ENCODE measurements around the gene ABCA7.
A peak's percentile ranks its signal among the peaks of the same experiment; 100 is the strongest.
"Not testable (repeated sequence)": the region's sequence is repeated elsewhere in the genome, so short reads cannot be mapped to it uniquely, and the experiment has no call there.

Gene ABCA7

DNA sequence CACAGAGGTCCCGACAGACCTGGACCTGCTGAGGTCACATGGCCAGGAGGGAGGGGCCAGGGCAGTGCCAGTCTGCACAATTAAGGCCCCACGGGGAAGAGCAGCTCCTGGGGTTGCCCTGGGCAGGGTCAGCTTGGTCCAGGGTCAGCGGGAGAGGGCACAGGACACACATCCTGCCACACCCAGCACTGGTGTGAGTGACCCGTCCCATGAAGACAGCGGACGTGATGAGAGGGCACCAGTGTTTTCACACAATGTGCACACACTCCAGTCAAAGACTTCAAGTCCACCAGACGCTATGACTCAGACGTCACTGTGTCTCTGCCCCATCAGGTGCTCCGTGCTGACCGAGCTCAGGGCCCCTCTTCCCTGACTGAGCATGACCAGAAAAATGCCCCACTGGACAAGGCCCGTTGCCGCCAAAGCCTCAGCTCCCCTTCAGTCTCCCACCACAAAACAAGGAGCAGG lies 23.2 kb upstream of the ABCA7 start:
- DNase-seq (ENCODE audit: low read depth in 2 of 2), result no peak

- DNase-seq (ENCODE audit: low read depth in 2 of 2), result no peak
Measured at GRCh38 chr19:1017115-1017905, 22.6 kb upstream of the ABCA7 start.

DNA sequence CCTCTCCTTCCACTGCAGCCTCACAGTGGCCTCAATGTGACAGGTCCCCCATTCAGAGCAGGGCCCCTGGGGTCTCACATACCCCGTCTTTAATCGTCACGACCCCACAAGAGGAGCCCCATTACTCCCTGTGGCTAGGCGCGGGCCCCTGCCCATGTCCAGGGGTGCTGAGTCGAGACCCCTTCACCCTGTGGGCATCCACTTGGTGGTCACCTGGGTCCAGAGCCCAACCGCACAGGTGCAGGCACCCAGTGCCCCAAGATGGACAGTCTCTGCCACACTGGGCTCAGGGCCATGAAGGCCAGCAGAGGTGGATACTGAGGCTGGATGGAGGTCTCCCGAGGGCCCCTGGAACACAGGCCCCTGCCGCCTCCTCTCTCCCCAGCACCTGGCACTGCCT lies 22.0 kb upstream of the ABCA7 start:
- no peak for DNase-seq (ENCODE audit: low read depth in 2 of 2)

- no peak for DNase-seq (ENCODE audit: low read depth in 2 of 2)
Measured at GRCh38 chr19:1018393-1018792, 21.5 kb upstream of the ABCA7 start.

DNA sequence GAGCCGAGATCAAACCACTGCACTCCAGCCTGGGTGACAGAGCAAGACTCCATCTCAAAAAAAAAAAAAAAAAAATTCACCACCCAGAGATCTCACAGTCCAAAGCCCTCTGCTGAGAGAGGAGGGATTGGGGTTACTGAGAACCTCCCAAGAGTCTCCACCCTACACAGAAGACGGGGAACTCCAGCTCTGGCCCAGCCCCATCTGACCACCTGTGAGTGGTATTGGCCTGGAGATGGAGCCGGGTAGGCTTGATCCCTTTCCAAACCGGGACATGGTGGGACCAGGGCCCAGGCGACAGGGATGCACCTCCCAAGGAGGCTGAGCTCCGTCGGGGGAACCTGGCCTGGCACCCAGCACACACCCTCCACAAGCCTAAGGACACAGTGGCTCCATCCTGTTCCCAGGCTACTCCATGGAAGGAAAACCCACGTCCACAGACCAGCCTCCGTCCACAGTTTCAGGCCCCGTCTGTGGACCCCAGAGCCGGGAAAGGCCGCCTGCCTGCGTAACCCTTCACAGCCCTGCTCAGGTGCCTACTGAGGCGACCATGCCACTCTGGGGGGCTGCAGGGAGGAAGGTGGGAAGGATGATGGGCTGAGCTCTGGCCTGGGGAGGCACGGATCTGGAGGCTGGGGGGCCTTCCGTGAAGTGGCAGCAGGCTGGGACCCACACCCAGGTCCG lies 20.8 kb upstream of the ABCA7 start:
- no peak for DNase-seq (ENCODE audit: low read depth in 2 of 2)

- DNase-seq (ENCODE audit: low read depth in 2 of 2), result no peak
Measured at GRCh38 chr19:1019616-1019961, 20.3 kb upstream of the ABCA7 start.

DNA sequence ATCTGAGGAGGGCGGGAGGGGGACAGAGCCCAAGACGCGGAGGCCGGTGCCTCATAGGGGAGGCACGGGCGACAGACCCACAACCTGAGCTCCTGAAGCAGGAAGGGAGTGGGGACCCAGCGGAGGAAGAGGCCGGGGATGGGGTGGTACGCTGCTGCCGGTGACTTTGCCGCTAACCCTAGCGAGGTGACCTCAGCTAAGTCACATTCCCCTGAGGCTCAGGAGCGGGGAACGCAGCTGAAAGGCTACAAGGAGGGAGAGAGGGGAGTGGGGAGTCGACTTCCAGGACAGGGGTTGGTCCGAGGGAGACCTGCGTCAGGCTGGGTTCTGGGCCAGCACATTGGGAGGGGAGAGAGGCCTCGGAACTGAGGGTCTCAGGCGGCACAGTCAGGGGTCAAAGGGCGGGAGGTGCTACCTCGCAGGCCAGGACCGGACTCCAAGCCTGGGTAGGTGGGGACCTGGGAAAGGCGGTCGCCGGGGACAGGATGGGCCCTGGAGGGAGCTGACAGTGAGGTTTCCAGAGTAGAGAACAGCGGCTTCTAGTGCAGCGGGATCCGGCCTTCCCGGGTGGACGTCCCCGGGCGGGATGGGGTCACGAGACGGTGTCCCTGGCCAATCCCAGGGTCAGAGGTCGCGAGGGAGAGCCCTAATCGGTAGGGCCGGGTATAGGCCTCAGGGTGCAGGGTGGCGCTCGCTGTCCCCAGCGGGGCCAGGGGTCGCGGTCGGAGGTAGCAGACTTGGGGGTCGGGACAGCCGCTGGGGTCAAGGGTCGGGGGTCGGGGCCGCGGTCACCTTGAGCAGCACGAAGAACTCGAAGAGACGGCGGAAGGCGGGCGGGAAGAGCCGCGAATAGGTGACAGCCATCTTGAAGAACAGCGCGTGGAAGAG lies 19.7 kb upstream of the ABCA7 start:
- no peak for DNase-seq (ENCODE audit: low read depth in 2 of 2)

GRCh38 chr19:1020868-1021425 lies 19.0 kb upstream of the ABCA7 start, which contains the start of gene TMEM259:
TSS of gene TMEM259 (minus strand) at chr19:1021123. CDS start at chr19:1020996, 127 bp downstream.
- peak; percentile 95 to 96 for DNase-seq (ENCODE audit: low read depth in 2 of 2)

- DNase-seq (ENCODE audit: low read depth in 2 of 2), result not testable (repeated sequence)
Measured at GRCh38 chr19:1023883-1024188, 16.1 kb upstream of the ABCA7 start.

DNA sequence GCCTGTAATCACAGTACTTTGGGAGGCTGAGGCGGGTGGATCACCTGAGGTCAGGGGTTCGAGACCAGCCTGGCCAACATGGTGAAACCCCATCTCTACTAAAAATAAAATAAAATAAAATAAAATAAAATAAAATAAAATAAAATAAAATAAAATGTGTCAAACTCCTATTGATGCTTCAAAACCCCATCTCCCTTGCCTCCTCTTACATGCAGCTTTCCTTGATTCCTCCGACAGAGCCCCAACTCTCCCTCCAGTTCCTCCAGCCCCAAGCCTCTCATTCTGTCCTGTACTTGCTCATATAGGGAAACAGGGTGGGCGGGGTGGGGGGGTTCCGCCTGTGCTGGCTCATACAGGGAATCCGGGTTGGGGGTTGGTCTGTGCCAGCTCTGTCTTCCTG lies 14.8 kb upstream of the ABCA7 start:
- DNase-seq (ENCODE audit: low read depth in 2 of 2), result not testable (repeated sequence)

DNA sequence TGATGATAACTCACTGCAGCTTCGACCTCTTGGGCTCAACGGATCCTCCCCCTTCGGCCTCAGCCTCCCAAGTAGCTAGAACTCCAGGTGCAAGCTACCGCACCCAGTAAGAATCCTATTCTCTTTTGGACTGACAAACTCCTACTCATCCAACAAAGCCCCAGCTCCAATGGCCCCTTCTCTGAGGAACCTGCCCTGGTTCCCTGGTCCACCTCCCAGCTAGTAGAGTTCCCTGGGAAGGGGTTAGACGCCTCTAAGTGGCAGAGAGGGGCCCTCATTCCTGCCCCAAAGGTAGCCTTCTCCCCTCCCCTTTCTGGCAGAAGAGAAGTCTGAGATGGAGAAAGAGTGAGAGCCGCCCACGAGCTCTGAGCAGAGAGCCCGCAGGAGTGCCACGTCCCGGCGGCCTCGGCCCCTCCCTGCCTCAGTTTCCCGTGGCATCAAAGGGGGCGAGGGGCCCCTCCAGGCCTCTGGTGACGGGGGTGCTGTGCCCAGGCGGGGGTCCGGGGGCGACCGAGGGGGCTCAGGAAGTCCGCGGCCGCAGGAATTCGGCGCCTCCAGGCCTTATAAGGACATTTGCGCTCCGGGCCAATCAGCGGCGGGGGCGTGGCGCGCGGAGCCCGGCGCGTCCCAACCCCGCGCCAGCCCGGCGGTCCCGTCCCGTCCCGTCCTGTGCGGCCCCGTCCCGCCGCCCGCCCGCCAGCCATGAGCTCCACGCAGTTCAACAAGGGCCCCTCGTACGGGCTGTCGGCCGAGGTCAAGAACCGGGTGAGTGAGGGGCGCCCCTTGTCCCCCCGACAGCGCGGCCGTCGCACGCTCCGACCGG lies 13.7 kb upstream of the ABCA7 start, which contains the start of gene CNN2:
Gene CNN2 (plus strand): TSS at position 649 of the 823 bp plus-strand sequence. CDS start 54 bp downstream, at position 703.
- DNase-seq (ENCODE audit: low read depth in 2 of 2), result peak in 1 of 2 experiments; percentile 62

DNA sequence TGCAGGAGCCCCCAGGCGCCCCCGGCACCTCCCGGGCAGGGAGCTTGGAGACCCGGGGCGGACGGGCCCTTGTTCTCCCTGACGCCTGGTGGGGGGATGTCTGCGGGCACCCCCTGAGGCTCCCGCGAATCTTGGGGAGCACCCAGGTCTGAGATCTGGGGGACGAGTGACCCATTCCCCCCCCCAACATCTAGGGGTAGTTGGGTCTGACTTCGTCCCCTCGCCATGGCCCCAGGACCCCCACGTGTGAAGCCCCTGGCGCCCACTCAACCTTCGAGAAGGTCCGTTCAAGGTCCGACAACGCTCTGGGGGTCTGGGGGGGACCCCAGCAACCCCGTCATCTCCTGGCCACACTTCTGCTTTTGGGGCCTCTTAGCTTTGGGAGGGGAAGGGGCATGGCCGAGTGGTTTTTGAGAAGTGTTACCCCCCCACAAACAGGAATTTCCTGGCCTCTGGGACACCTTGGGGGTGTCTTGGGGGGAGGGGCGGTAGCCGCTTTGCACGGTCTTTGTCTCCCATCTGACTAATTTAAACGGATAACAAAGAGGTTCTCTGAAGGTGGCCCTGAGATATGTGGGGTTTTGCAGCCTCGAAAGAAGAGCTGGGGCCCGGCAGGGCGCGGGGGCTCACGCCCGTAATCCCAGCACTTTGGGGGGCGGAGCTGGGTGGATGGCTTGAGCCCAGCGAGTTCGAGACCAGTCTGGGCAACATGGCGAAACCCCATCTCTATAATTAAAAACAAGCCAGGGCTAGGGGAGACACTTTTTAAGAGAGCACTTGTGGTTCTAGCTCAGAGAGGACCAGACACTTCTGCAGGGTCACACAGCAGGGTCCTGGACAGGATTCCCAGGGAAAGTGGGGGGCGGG lies 12.9 kb upstream of the ABCA7 start:
- no peak for DNase-seq (ENCODE audit: low read depth in 2 of 2)

DNA sequence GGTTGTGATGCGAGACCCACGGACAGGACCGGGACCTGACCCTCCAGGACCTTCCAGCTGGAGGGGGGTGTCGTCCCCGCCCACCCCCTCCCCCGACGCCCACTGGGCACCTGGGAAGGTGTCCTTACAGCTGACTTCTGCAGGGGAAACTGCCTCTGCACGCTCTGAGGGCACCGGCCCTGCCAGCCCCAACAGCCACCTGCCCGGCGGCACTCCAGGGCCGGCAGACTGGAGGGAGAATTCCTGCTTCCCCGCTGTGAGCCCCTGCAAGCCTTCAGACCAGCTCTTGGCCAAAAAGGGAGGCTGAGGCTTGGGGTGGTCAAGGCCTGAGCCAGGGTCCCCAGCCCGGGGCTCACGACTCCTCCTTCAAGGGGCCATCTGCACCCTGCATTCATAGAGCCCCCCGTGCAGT lies 12.3 kb upstream of the ABCA7 start:
- no peak for DNase-seq (ENCODE audit: low read depth in 2 of 2)

GRCh38 chr19:1028062-1028926 lies 11.6 kb upstream of the ABCA7 start:
- peak; percentile 95 to 96 for DNase-seq (ENCODE audit: low read depth in 2 of 2)

- no peak for DNase-seq (ENCODE audit: low read depth in 2 of 2)
Measured at GRCh38 chr19:1032264-1032867, 7.5 kb upstream of the ABCA7 start.

GRCh38 chr19:1035998-1036621 lies 3.8 kb upstream of the ABCA7 start:
- DNase-seq (ENCODE audit: low read depth in 2 of 2), result no peak

DNA sequence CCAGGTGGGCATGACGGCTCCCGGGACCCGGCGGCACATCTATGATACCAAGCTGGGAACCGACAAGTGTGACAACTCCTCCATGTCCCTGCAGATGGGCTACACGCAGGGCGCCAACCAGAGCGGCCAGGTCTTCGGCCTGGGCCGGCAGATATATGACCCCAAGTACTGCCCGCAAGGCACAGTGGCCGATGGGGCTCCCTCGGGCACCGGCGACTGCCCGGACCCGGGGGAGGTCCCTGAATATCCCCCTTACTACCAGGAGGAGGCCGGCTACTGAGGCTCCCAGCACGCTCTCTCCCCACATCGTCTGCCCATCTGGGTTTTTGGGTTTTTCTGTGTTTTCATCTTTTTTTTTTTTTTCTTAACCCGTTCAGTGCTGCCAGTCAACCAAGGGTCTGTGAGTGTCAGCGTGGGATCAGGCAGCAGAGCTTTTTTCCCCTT lies 2.3 kb upstream of the ABCA7 start:
- DNase-seq (ENCODE audit: low read depth in 2 of 2), result no peak
